ENCODE data around the gene CACNB1.

The CACNB1 gene

DNA sequence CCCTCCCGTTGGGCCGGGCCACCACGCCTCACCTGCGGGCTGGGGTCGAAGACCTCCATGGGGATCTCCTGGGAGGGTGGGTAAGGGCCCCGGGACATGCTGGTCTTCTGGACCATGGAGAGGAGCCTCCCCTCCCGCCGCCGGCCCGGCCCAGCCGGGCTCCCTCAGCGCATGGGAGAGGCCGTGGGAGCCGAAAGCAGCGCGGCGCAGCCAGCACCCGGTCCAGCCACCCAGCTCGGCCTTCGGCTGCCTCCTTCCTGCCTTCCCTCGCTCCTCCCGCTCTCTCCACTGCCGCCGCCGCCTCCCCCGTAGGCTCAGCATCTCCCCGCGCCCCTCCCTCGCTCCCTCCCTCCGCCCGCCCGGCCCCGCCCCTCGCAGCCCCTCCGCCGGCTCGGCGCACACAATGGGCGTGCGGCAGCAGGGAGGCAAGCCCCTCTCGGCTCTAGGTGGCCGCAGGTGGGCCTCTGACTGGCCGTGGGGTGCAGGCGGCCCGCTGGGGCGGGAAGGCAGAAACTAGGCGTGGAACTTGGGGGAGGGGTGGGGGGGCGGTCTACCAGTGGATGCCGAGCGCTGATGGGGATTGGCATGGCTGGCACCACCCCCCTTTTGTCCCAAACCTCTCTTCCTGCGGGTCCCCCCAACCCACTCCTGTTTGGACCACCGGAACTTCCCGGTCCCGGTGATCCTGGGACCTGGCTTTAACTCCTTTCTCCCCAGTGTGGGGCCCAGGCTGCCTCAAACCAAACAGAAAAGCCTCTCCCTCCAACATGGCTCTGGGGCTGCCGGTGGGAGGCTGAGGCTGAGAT, at the start of gene CACNB1:
TSS of gene CACNB1 (minus strand) at position 290 of the 806 bp plus-strand sequence. CDS start at position 116, 174 bp downstream.
- no peak for DNase-seq (ENCODE audit: low read depth)

DNA sequence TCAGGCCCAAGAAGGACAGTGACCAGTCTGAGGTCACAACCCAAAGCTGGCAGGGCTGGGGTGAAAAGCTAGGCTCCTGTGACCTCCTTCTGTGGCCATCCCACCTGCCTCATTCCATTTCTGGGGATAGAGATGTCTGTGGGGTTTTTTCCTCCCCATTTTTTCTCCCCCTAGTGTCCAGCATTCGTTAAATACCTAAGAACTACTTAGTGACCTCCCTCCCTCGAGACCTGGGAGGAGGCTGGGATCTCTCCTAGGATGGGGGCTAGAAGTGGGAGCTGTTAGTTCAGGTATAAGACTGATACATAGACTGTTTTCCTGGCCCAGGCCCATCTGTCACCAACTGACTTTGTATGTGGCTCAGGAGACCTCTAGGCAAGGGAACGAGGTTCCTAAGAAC, 48.8 kb upstream of the CACNB1 start:
- no peak for DNase-seq (ENCODE audit: low read depth)

DNA sequence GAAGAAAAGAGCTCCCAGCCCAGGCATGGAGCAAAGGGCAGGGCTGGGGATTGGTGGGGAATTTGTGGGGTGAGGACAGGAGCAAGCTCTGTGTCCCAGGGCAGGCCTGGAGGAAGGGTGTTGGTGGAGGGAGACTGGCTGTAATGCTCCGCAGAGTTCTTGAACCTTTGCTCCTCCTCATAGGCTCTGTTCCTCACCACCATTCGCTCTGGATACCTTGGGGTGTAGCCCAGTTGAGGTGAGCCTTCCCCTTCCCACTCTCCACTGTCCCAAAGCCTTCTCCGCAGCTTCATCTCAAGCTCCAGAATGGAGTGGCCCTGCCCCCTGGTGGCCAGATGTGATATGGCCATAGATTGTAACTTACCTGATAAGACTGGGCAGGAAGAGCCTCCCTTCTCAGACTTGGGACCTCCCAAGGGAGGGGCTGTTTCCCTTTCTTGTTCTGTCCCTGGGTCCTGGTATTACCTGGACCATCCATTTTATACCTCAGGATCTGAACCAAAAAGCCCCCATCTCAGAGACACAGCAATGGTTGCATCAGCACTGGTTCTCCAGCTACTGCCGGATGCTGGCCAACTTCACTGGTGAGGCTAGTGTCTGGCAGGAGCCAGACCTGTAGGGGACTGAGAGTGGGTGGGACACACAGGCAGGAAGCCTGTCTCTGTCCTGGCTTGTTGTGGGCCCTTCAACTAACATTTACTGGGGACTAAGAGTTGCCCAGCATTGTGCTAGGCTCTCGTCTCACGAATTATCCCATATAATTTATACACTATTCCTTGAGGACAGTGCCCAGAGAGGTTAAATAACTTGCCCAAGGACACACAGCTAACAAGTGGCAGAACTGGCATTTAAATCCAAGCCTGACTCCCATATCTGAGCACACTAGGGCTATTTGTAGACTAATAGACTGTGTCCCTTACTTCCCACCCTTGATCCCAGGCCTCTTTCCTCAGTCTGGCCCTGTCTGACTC, 47.4 kb upstream of the CACNB1 start:
- no peak for DNase-seq (ENCODE audit: low read depth)

DNA sequence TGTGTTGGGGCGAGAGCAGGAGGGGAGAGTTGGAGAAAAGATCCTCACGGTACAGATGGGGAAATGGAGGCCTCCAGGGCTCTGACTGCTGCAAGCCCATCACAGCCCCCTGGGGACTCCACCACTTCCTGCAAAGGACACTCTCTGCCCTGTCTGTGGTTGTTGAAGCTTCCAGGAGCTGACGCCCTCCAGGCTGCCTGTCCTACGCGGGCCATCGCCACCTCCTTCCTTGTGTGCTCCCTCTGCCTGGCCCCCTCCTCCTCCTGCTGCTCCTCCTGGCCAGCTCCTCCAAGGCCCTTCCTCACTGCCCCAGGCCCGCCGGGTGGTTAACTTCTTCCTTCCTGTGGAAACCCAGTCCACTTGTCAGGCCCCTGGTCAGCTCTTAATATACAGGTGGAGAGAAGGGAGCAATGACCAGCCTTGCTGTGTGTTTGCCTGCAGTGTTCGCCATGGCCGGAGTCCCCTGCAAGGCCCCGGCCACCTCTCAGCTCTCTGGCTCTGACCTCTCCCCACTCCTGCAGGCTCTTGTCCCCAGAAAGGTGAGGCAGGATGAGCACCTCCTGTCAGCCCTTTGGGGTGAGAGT, 46.6 kb upstream of the CACNB1 start:
- no peak for DNase-seq (ENCODE audit: low read depth)

DNA sequence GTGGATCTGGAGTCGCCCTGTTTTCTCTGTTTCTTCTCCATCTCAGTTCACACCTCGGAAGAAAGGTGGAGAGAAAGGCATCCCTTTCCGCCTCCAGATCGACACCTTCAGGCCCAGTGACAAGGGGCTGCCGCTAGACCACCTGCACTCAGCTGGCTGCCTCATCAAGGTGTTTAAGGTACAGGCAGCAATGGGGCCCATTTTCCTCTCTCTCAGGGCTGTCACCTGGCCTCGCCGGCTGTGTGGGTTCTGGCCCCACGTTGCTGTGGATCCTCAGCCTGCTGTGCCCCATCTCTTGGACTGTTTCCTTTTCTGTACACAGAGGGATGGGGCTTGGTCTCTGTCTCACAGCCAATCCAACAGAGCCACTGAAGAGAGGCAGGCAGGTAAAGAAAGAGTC, 45.7 kb upstream of the CACNB1 start:
- no peak for DNase-seq (ENCODE audit: low read depth)

DNA sequence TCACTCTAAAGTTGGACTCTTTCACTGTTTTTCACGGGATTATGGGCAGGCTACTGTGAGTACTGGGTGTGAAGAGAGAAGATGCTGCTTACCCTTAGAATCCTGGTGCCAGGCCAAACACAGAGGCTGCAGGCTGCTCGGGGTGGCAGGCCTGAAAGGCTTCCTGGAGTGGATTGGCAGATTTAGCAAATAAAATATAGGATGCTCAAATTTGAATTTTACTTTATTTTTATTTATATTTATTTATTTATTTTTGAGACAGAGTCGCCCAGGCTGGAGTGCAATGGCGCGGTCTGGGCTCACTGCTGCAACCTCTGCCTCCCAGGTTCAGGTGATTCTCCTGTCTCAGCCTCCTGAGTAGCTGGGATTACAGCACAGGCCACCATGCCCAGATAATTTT, 43.2 kb upstream of the CACNB1 start:
- DNase-seq (ENCODE audit: low read depth), result no peak

DNA sequence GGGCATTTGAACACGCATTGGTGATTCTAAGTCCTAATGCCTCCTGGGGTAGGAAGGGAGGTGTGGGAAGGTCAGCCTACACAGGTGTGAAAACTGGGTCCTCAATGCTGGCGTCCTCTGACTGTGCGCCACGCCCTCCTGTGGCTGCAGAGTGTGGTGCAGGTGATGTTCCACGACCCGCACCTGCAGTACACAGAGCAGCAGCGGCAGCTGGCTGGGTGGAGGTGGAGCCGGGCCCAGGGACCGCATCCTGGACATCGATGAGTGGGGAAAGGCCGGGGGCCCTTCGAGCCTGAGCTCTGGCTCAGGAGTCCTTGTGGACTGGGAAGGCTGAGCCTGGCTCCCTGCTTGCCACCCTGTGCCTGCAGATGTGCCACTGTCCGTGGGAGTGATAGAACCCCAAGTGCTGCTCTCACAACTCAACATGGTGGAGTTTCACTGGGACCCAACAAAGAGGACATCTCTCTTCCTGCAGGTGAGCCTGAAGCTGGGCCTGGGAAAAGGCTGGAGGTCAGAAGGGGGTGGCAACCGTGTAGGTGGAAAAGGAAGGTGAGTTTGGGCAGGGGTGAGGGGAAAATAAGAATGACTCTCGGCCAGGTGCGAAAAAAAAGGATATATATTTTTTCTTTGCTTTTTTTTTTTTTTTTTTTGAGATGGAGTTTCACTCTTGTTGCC, 42.3 kb upstream of the CACNB1 start:
- DNase-seq (ENCODE audit: low read depth), result no peak

DNA sequence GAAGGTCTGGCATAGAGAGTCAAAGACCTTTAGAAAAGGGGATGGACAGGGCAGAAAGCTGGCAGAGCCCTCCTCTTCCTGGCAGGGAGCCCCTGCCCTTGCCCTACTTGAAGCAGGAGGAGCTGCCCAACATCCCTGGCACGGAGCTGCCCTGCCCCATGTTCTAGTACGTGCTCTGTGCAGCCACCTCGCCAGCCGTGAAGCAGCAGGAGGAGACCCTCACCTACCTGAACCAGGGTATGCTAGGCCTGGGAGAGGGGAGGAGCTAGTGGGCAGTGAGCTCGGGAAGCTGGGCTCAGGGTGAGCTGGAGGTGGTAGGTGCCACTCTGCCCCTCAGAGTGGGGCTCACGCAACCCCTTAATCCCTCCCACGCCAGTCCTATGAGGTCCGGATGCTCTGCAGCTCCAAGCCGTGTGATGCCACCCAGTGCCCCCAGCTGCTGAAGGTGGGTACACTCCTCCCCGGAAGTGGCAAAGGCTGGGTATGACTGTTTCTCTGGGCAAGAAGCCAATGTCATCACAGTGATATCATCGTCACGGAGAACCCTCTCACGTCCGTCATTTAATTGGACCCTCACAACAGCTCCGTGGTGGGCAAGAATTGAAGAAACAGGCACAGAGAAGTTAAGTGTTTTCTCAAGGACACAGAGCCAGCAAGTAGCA, 41.0 kb upstream of the CACNB1 start:
- DNase-seq (ENCODE audit: low read depth), result no peak

DNA sequence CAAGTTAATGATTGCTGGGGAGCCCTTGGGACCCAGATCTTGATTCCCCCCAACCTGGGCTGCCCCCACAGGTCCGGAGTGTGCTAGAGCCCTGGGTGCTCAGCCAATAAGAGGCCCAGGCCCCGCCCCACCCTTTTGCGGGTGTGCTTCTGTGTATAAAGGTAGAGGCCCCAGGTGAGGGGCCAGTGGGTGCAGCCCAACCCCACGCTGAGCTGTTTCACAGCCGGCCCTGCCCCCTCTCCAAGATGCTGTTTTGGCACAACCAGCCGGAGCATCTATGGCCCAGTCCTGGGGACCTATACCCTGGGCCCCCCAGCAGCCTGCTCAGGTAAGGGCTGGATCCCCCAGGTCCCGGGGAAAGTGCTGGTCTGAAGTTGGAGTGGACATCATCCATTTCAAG, 40.1 kb upstream of the CACNB1 start:
- DNase-seq (ENCODE audit: low read depth), result no peak

DNA sequence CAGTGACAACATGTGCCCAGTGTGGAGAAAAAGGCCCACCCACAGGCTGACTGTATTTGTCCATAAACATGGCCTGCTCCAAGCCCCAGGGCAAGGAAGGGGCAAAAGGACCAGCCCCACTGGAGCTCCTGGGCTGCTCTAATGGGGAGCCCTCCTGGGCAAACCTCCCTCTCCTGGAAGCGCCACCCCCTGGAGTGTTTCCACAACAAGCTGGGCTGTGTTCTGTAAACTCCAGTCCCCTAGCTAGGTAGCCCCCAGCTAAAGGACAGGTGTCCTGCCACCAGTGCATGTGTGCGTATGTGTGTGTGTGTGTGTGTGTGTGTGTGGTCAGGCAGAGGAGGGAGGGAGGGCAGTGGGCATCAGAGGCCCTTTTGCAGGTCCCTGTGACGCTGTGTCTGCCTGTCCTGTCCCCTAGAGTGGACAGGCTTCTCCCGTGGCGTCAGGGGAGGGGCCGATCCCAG, 39.5 kb upstream of the CACNB1 start:
- no peak for DNase-seq (ENCODE audit: low read depth)

DNA sequence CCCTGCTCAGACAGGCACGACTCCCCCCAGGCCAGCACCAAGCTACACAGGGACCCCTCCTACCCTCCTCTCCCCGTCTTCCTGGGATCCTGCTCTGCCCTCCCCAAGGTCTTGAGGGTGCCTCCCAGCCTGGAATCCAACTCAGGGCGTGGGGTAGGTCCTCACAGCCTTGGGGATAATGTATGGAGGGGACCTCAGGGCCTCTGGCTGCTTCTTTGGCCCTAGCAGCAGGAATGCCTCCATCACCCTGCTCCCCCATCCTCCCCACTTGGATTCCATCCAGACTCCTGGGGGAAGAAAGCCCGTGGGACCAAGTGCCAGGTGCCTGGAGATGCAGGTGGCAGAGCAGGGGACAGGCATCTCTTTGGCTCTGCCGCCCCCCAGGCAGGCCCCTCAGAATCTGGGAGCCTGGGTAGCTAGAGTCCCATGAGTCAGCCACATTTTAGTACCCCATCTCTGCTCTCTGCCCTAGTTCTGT, 39.0 kb upstream of the CACNB1 start:
- DNase-seq (ENCODE audit: low read depth), result no peak

DNA sequence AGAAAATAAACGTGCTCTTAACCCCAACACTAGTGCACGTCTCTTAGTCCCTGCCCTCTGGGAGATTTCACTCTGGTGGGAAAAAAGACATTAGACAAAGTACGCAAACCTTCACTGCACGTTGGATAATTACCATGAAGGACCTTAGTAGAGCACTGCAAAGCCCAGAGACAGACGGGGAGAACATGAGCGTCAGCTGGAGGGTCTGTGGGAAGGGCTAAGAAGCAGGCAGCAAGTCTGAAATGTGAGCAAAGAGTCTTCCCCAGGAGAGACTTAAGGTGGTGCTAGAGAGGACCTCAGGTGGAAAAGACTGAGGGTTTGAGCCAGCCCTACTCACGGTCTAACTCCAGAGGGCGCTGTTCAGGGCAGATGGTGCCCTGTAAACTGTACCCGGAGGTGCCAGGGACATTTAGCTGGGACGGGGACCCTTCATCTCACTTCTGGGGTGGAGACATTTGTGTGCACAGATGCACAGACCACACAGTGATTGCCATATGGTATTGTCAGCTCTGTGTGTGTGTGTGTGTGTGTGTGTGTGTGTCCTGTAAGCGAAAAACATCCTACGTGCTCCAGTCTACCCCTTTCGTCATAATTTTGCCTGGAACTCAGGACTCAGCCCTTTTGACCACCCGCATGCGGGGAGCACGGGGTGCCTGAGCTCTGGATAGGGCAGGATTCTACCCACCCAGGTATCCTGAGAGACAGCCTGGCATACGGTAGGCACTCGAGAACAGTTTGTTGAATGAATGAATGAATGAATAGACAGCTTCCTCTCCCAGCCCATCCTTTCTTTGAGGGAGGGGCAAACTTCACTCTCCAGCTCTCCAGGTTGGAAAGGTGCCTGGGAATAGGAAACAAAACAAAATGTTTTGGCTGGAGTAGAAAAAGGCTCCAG, 38.3 kb upstream of the CACNB1 start:
- DNase-seq (ENCODE audit: low read depth), result no peak

DNA sequence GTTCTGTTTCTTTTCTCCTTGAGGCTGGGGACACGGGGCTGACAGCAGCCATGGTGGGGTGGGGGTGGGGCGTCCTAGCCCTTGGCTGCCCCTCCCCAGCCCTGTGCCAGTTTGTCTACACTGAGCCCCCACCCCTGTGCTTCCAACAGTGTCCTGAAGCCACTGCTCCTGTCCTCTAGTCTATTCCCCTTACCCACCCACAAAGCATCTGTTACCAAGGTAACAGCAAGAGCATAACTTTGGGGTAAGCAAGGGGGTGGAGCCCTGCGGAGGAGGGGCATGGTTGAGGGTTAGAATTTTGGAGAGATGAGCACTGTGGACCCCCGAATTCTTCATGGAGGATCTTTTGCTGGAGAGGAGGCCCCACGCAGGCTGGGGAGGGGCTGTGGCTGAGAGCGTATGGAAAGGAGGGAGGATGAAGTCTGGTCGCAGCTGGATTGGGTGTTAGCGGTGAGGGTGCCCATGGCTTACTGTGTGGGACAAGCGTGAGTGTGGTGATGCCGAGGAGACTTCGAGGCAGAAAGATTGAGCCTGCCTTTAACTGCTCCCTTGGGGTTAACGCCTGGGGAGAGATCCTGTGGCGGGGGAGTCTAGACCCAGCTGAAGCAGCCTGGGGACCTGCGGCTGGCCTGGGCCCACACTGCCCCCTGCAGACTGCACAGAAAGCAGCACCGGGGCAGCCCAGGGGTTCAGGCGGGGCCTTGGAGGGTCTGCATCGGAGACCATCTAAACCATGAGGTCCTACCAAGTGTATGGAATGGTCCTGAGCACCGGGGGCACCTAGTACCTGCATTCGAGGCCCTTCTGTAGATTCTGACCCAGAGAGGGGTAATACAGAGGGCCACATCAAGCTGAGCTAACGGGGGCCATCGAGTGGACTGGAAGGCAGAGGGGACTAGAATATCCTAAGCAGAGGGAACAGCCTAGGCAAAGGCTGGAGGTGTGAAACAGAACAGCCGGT, 34.4 kb upstream of the CACNB1 start:
- DNase-seq (ENCODE audit: low read depth), result no peak

DNA sequence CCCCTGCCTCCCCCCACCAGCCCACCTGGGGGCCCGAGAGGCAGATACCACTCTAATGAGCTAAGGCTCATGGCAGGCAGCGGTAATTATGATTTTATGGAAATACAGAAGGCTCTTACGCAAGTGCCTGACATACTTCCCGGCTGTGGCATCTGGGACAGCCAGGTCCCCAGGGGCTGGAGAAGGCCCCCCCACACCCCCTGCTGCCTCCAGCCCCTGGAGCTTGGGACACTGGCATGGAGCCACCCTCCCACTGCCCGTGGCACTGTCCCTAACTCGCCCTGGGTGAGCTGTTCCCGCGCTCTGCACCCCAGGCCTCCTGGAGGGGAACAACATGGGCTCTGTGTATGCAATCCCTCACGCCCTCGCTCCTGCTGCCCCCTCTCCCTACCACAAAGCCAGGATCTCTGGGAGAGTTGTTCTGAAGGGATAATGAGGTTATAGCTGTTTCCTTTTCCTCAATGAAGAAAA, 33.7 kb upstream of the CACNB1 start:
- no peak for DNase-seq (ENCODE audit: low read depth)

DNA sequence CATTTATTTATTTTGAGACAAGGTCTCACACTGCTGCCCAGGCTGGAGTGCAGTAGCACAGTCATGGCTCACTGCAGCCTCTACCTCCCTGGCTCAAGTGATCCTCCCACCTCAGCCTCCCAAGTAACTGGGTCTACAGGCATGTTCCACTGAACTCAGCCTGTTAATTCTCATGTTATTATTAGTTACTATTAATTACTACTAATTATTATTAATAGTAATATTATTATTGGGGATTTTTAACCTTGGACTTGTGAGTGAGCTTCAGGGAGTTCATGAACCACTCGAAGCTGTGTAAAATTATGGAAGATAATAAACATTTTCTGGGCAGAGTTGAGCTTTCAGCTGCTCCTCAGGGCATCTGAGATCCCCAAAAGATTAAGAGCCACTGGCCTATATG, 32.9 kb upstream of the CACNB1 start:
- DNase-seq (ENCODE audit: low read depth), result no peak

DNA sequence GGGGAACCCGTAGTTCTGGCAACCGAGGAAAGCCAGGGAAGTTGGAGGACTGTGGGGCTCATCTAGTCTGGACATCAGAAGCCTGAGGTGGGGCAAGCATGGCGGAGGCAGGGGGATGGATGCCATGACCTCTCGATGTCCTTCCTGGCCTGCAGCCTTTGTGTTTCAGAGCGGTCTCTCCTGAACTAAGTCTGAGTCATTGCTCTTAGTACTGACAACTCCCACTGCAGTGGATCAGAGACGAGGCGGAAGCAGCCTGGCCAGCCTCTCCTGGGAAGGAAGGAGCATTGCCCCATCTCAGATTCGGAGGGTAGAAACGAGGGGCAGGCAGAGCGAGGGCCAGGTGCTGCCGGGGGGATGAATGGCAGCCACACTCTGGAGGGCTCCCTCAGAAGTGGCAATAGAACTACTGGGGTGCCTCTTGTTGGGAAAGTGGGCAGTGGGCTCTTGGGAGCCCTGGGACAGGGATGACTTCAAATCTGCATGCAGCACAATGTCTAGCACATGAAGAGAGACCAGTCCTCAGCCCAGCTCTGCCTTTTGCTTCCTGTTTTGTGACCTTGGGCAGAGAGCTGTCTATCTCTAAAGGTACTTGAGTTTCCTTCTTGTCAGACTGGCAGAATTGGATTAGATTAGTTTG, 31.9 kb upstream of the CACNB1 start:
- no peak for DNase-seq (ENCODE audit: low read depth)

DNA sequence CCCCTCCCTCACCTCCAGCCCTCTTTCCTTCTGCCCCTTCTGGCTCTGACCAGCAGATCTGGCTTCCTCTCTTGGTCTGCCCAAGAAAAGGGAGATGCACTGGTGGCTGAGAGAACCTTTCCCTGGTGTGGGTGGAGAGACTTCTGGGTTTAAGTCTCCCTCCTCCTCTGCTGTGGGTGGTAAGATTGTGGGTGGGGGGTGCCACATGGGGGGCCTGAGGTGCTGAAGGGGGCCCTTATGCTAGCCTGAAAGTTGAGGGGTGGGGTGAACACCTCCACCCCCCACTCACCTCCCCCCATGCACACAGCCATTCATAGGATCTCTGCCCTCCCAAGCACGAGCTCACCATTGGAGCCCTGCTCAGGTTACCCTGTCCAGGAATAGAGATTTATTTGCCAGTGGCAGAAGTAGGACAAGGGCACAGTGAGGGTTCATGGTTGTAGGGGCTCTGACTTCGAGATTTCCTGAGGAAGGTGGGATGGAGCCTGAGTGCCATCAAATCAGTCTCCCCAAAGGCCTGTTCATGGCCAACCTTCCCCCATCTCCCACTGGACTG, 30.0 kb upstream of the CACNB1 start:
- no peak for DNase-seq (ENCODE audit: low read depth)
